Measurements from ENCODE around the gene EYS.
A peak's percentile ranks its signal among the peaks of the same experiment; 100 is the strongest.
"Not testable (repeated sequence)": the region's sequence is repeated elsewhere in the genome, so short reads cannot be mapped to it uniquely, and the experiment has no call there.

The EYS gene

GRCh38 chr6:63926950-63927927 is 1779.8 kb downstream of the EYS start:
- no peak for DNase-seq

- no peak for DNase-seq
These were observed 1780.7 kb downstream of the EYS start for GRCh38 chr6:63926258-63926780.

GRCh38 chr6:63923139-63923739 is 1783.8 kb downstream of the EYS start:
- DNase-seq: no peak

GRCh38 chr6:63919556-63920110 is 1787.4 kb downstream of the EYS start:
- no peak for DNase-seq

- DNase-seq: no peak
These were observed 1794.1 kb downstream of the EYS start for GRCh38 chr6:63912887-63913286.

- no peak for DNase-seq
These were observed 1796.0 kb downstream of the EYS start for GRCh38 chr6:63910863-63911551.

GRCh38 chr6:63904650-63905248 is 1802.3 kb downstream of the EYS start:
- DNase-seq: peak; percentile 77

- peak; percentile 71 for DNase-seq
These were observed 1807.5 kb downstream of the EYS start for GRCh38 chr6:63899550-63899949.

- DNase-seq: no peak
These were observed 1809.1 kb downstream of the EYS start for GRCh38 chr6:63897952-63898351.

GRCh38 chr6:63897459-63897858 is 1809.6 kb downstream of the EYS start:
- DNase-seq: peak; percentile 60

- DNase-seq: no peak
These were observed 1818.6 kb downstream of the EYS start for GRCh38 chr6:63888416-63888815.

- DNase-seq: not testable (repeated sequence)
These were observed 1819.2 kb downstream of the EYS start for GRCh38 chr6:63887804-63888203.

GRCh38 chr6:63887002-63887751 is 1819.8 kb downstream of the EYS start:
- no peak for DNase-seq

- DNase-seq: no peak
These were observed 1820.7 kb downstream of the EYS start for GRCh38 chr6:63886341-63886740.

GRCh38 chr6:63883597-63883996 is 1823.4 kb downstream of the EYS start:
- DNase-seq: no peak

- DNase-seq: no peak
These were observed 1824.8 kb downstream of the EYS start for GRCh38 chr6:63882208-63882607.

GRCh38 chr6:63881791-63882190 is 1825.2 kb downstream of the EYS start:
- no peak for DNase-seq

- no peak for DNase-seq
These were observed 1834.8 kb downstream of the EYS start for GRCh38 chr6:63872233-63872632.

- no peak for DNase-seq
These were observed 1838.7 kb downstream of the EYS start for GRCh38 chr6:63868351-63868750.

- no peak for DNase-seq
These were observed 1842.2 kb downstream of the EYS start for GRCh38 chr6:63864671-63865318.

- no peak for DNase-seq
These were observed 1843.0 kb downstream of the EYS start for GRCh38 chr6:63864061-63864460.

Data from NCI-H226 (cell line).